ENCODE results near the gene MAP3K13. TPM values are rescaled to one million over a fixed set of nuclear protein-coding genes. Genes with fewer than 3 reads are reported as not detected.
"Not testable (repeated sequence)": the region's sequence is repeated elsewhere in the genome, so short reads cannot be mapped to it uniquely, and the experiment has no call there.

Gene MAP3K13
- total and polyA plus RNA-seq, 9 donors, result 14.5 to 40.5 (median 28.0) TPM

GRCh38 chr3:185469542-185469941 lies 106.6 kb downstream of the MAP3K13 start:
- DNase-seq, result no peak
- Histone ChIP-seq H3K27ac (no peak overlapping the region), H3K4me1 (ENCODE audit: insufficient read depth) (no peaks in the 10 kb centered on the region), H3K9me3 (no peaks in the 10 kb centered on the region), H3K4me3 (no peak overlapping the region), H3K36me3 (no peaks in the 10 kb centered on the region), H3K27me3 (no peaks in the 10 kb centered on the region)
- TF ChIP-seq CTCF (IDR thresholded peaks at IDR 0.05) (no peak), POLR2A (IDR thresholded peaks at IDR 0.05) (no peak), EP300 (IDR thresholded peaks at IDR 0.05) (no peak)
- intact Hi-C loops (cut with DNase I), result no loop called here
- WGBS, 3 donors, result 56 to 66% (median 58%) methylated on average over 3 of the region's 3 CpGs

- Histone ChIP-seq H3K4me3 (no peak overlapping the region), H3K36me3 (no peaks in the 10 kb centered on the region), H3K4me1 (ENCODE audit: insufficient read depth) (no peaks in the 10 kb centered on the region), H3K27me3 (no peaks in the 10 kb centered on the region), H3K9me3 (no peaks in the 10 kb centered on the region), H3K27ac (no peak overlapping the region)
- WGBS, 3 donors, result 80 to 89% (median 83%) methylated on average over 3 of the region's 3 CpGs
- no peak for TF ChIP-seq CTCF (IDR thresholded peaks at IDR 0.05)
- TF ChIP-seq POLR2A (IDR thresholded peaks at IDR 0.05), result no peak
- no peak for TF ChIP-seq EP300 (IDR thresholded peaks at IDR 0.05)
- intact Hi-C loops (cut with DNase I), result no loop called here
- no peak for DNase-seq
These were observed 107.4 kb downstream of the MAP3K13 start for GRCh38 chr3:185470323-185470722.

DNA sequence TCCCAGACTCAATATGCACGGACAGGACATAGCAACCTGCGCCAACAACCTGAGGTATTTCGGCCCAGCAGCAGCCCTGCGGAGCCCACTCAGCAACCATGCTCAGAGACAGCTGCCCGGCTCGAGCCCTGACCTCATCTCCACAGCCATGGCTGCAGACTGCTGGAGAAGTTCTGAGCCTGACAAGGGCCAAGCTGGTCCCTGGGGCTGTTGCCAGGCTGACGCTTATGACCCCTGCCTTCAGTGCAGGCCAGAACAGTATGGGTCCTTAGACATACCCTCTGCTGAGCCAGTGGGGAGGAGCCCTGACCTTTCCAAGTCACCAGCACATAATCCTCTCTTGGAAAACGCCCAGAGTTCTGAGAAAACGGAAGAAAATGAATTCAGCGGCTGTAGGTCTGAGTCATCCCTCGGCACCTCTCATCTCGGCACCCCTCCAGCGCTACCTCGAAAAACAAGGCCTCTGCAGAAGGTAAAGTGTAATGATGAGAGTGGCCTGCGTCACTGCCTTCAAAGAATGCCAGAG lies 110.4 kb downstream of the MAP3K13 start:
- H3K27me3 ChIP-seq, result no peaks in the 10 kb centered on the region
- no peaks in the 10 kb centered on the region for H3K36me3 ChIP-seq
- no peaks in the 10 kb centered on the region for H3K4me1 ChIP-seq (ENCODE audit: insufficient read depth)
- no peak overlapping the region for H3K4me3 ChIP-seq
- no peak overlapping the region for H3K27ac ChIP-seq
- no peak for DNase-seq
- TF ChIP-seq EP300 (IDR thresholded peaks at IDR 0.05) (no peak), POLR2A (IDR thresholded peaks at IDR 0.05) (no peak), CTCF (IDR thresholded peaks at IDR 0.05) (no peak)
- no peaks in the 10 kb centered on the region for H3K9me3 ChIP-seq
- intact Hi-C loops (cut with DNase I), result no loop called here
- 89 to 93% (median 92%) methylated on average over 15 of the region's 15 CpGs for WGBS, 3 donors

- WGBS, 3 donors, result 96 to 99% (median 97%) methylated on average over 6 of the region's 6 CpGs
- H3K4me3 ChIP-seq; H3K9me3 ChIP-seq; H3K4me1 ChIP-seq (ENCODE audit: insufficient read depth); H3K36me3 ChIP-seq; H3K27me3 ChIP-seq; intact Hi-C loops (cut with DNase I); DNase-seq; H3K27ac ChIP-seq: not testable (repeated sequence)
These were observed 112.0 kb downstream of the MAP3K13 start for GRCh38 chr3:185474922-185475321.

- no peaks in the 10 kb centered on the region for H3K36me3 ChIP-seq
- 86 to 94% (median 87%) methylated on average over 3 of the region's 3 CpGs for WGBS, 3 donors
These were observed 114.4 kb downstream of the MAP3K13 start for GRCh38 chr3:185477316-185477715.

More at GRCh38 chr3:185477316-185477715, 114.4 kb downstream of the MAP3K13 start:
- no peak overlapping the region for H3K4me3 ChIP-seq
- intact Hi-C loops (cut with DNase I), result no loop called here
- no peak for DNase-seq
- TF ChIP-seq EP300 (IDR thresholded peaks at IDR 0.05) (no peak), CTCF (IDR thresholded peaks at IDR 0.05) (no peak)
- no peaks in the 10 kb centered on the region for H3K4me1 ChIP-seq (ENCODE audit: insufficient read depth)
- no peaks in the 10 kb centered on the region for H3K27me3 ChIP-seq
- H3K9me3 ChIP-seq, result no peaks in the 10 kb centered on the region
- no peak overlapping the region for H3K27ac ChIP-seq

All from ovary (tissue), 9 donors.